D721Med (cell line): ENCODE results near the gene AQP2.

Experiments used
- DNase-seq: peaks from one replicate; pipeline ENCODE4 v3.0.0; 2011; ENCODE audit warnings: low spot score; ENCODE audit not compliant: insufficient read length
- FAIRE-seq: peaks from 2 replicates; lab custom pipeline; 2011; peaks lifted over from hg19 to GRCh38; lab: Jason Lieb, UNC
- TF ChIP-seq, protein P1 (sequence below): IDR thresholded peaks from 2 replicates; pipeline ENCODE4 v1.5.1; 2012; ENCODE audit warnings: mild to moderate bottlenecking, control low read depth; ENCODE audit not compliant: insufficient read depth; ENCODE audit errors: missing control alignments

The AQP2 gene

DNA sequence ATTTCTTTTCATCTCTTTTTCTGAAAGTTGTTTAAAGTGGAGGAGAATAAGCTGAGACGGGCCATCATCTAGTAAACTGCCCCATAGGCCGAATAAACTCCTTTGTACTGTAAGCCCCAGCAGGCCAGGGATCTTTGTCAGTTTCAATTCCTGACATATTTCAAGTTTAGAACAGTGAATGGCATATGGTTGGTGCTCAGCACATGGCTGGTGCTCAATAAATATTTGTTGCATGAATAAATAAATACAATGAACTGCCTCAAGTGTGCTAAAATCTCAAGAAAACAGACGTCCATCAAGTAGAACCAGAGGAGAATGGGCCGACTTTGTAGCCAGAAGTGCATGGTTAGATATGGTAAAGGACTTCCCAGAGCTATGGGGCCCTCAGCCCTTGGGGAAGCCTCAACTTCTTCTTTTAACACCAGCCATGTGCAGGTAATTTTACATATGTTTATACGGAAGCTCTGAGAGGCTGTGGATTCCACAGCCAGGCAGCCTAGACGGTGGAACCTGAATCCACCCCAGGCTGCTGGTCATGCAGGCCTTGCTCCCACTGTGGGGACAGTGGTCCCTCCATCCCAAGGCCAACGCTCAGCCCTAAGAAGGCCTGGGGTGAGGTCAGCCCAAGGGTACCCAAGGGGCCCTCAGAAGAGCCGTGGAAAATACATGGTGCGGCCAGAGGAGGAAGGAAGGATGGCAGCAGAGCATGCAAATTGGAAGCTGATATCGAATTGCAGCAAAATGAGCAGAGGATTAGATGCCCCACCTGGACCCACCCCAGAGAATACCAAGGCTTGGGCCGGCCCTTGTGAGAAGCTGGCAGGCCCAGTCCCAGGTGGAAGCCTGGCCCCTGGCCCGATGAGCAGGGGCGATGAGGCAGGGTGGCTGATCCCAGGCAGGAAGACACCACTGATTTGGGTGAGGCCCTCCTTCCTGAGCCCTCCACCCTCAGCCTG is 8.7 kb upstream of the AQP2 start:
- no peak for FAIRE-seq

DNA sequence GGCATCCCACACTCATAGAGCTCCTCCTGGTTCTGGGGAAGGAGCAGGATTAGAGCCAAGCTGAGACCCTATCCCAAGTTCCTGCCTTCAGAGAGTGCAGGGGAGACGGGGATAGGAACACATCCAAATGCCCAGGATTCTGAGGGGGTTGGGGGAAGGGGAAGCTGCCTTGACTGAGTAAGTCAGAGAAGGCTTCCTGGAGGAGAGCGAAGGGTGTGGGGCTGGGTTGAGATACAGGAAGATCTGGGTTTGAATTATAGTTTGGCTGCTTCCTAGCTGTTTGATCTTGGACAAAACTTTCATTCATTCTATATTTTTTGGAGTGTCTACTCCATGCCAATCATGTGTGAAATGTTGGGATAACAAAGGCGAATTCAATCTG is 8.0 kb upstream of the AQP2 start:
- DNase-seq (no peak), FAIRE-seq (no peak)
- TF ChIP-seq, protein P1, sequence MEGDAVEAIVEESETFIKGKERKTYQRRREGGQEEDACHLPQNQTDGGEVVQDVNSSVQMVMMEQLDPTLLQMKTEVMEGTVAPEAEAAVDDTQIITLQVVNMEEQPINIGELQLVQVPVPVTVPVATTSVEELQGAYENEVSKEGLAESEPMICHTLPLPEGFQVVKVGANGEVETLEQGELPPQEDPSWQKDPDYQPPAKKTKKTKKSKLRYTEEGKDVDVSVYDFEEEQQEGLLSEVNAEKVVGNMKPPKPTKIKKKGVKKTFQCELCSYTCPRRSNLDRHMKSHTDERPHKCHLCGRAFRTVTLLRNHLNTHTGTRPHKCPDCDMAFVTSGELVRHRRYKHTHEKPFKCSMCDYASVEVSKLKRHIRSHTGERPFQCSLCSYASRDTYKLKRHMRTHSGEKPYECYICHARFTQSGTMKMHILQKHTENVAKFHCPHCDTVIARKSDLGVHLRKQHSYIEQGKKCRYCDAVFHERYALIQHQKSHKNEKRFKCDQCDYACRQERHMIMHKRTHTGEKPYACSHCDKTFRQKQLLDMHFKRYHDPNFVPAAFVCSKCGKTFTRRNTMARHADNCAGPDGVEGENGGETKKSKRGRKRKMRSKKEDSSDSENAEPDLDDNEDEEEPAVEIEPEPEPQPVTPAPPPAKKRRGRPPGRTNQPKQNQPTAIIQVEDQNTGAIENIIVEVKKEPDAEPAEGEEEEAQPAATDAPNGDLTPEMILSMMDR = no peak

More for the DNA sequence above, 8.7 kb upstream of the AQP2 start:
- TF ChIP-seq, protein P1 = no peak
- no peak for DNase-seq

DNA sequence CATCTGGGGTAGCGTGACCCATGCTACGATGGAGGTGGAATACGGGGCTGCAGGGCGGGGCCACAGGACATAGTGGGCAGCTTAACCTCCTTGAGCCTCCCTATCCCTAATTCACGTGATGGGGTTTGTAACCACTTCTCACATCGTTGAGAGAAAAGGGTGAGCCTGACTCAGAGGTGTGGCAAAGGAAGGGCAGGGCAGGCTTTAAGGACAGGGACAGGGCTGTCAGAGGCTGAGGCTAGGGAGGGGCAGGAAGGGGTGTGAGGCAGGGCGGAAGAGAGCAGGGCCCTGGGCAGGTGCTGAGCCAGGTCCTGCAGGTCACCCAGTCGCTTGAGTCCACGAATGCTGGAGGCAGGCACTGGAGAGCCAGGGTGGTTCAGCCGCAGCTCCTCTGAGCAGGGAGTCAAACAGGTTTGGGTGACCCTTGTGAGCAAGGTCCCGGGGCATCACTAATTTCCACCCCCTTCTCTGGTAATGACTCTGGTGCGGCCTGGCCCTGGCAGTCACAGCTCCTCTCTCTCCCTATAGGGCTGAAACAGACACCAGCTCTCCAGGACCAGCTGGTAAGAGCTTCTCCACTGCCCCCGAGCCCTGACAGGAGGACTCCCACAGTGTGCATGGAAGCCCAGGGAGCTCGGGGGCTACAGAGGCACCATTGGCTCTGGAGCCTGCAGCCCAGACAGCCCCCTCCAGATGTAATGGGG is 7.5 kb upstream of the AQP2 start:
- TF ChIP-seq, protein P1 = no peak
- no peak for DNase-seq
- no peak for FAIRE-seq

DNA sequence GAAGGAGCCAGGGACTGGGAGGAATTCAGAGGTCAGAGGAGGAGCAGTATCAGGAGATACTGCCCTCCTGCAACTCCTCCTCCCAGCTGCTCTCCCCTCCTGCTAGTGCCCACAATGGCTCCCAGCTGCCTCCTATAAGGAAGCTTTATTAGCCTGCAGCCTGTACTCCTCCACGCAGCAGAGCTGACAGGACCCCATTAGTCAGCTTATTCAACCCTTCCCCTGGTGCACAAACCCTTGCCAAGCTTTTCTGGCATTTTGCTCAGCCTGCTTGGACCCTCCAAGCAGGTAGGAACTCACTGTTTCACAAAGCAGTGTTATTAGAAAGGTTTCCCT is 6.9 kb upstream of the AQP2 start:
- DNase-seq = no peak
- no peak for FAIRE-seq
- TF ChIP-seq, protein P1 = no peak

DNA sequence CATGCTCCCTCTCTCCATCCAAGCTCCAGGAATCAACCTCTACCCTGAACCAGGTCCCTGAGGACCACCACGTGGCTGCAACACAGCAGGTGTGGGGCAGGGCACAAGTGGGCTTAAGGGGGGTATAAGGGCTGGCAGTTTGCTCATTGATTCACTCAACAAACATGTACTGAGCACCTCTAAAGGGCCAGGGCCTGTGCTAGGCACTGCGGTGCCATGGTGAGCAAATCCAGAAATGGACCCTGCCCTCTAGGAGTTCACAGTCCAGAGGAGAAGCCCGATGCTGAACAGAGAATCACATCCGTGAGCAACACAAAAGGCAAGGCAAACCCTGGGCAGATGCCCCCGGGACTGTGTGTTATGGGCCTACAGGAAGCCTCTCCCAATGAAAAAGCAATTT is 6.5 kb upstream of the AQP2 start:
- FAIRE-seq (no peak), DNase-seq (no peak)
- TF ChIP-seq, protein P1 = no peak

DNA sequence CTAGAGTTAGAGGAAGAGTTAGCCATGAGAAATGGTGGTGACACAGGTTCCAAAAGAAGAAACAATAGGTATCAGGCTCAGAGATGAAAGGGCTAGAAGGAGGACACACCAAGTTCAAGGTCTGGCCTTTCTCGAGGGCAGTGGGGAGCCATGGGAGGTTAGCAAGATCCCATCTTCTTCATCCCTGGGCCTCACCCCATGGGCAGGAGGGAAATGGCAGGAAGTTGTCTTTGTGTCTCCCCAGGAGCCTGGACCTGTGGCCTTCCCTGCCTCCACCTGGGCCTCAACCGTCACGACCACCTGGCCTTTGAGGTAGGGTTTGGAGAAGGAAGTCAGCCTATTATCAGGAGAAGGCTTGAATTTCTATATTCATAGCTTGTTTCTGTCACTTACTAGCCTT is 5.8 kb upstream of the AQP2 start:
- TF ChIP-seq, protein P1 = no peak
- DNase-seq (no peak), FAIRE-seq (no peak)
